Measurements from ENCODE around the gene SAAL1.

Gene SAAL1

DNA sequence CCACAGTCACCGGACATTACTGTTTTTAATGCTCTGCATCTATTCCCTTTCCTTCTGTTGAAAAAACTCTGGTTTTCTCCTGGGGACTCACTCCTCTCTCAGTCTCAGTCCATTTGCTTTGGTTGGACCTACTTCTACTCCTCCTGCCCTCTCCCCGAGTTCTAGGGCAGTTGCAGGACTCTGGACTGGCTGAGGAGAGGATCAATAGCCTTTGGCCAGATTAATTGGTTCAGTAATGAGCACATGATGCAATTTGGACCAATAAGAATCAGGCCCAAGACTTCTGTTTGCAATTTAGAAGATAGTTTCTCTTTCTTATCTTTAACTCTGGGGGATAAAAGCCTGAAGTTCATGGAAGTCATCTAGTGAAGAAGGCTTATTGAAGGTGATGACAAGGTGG lies 44.5 kb downstream of the SAAL1 start:
- DNase-seq (ENCODE audit: low spot score), result no peak
- Histone ChIP-seq H3K23ac (ENCODE audit: low read depth, low read length, poor library complexity) (no peak overlapping the region), H3K14ac (ENCODE audit: low read length) (no peak overlapping the region), H3K27me3 (ENCODE audit: control insufficient read depth in 3 of 3, insufficient read depth in 3 of 3, low read depth in 1 of 3, low read length in 3 of 3) (no peaks in the 10 kb centered on the region), H3K4me1 (ENCODE audit: control insufficient read depth in 2 of 2, insufficient read depth in 1 of 2, low read depth in 1 of 2, low read length in 2 of 2) (peaks cover 0 to 3% of the 10 kb centered on the region in 2 donors), H4K91ac (ENCODE audit: low read depth, low read length, poor library complexity) (no peak overlapping the region), H4K8ac (ENCODE audit: low read depth, low read length) (no peak overlapping the region), H3K9me3 (replicated peaks in 1 of 2; ENCODE audit: control insufficient read depth in 2 of 2, insufficient read depth in 1 of 2, low read depth in 1 of 2, low read length in 2 of 2) (no peaks in the 10 kb centered on the region), H2BK15ac (ENCODE audit: low read length) (no peak overlapping the region), H3K4ac (ENCODE audit: low read length) (no peak overlapping the region), H2BK5ac (ENCODE audit: low read length) (no peak overlapping the region), H2AFZ (ENCODE audit: low read length) (no peak overlapping the region), H2BK120ac (ENCODE audit: low read depth, low read length) (no peak overlapping the region), H3K79me1 (ENCODE audit: low read depth, low read length) (no peaks in the 10 kb centered on the region), H3K27ac (replicated peaks; ENCODE audit: low read length) (no peak overlapping the region), H3K4me3 (ENCODE audit: low read length in 2 of 2) (no peak overlapping the region), H2BK12ac (ENCODE audit: low read length) (no peak overlapping the region), H3K36me3 (replicated peaks in 1 of 2; ENCODE audit: control insufficient read depth in 2 of 2, insufficient read depth in 2 of 2, low read length in 2 of 2) (no peaks in the 10 kb centered on the region), H2AK5ac (ENCODE audit: low read depth, low read length) (no peak overlapping the region), H3K4me2 (ENCODE audit: insufficient read depth, low read length, poor library complexity, severe bottlenecking) (no peak overlapping the region), H3K18ac (ENCODE audit: low read length) (no peak overlapping the region), H3K9ac (ENCODE audit: low read depth, low read length, poor library complexity) (no peak overlapping the region)
- WGBS, 2 donors (ENCODE audit: extremely low coverage in 2 of 2, insufficient read length in 2 of 2, insufficient replicate concordance in 1 of 2), result no CpG with 5 or more reads among the region's 2 CpGs

DNA sequence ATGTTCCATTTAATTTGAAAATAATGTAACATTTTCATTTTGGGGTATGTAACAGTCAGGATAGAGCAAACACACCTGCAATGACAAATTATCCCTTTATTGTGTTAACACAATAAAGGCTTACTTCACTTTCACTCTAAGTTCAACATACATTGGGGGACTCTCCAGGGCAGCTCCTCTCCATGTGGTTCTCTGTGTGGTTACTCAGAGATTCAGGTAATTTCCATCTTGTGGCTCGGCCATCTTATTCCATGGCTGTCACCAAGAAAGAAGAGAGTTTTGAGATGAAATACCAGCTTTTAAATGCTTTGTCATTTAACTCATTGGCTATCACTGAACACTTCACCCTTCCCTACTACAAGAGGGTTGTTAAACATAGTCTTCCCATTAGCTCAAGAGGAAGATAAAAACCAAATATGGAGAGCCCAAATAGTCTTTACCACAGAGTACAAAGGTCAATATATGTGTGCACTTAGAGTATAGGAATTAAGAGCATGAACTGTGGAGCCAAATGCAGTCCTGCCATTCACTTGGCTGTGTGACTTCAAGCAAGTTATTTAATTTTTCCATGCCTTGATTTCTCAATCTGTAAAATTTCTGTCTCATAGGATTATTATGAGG lies 49.2 kb downstream of the SAAL1 start:
- H2BK12ac ChIP-seq (ENCODE audit: low read length), result no peak overlapping the region
- H4K91ac ChIP-seq (ENCODE audit: low read depth, low read length, poor library complexity), result no peak overlapping the region
- no peaks in the 10 kb centered on the region for H3K79me1 ChIP-seq (ENCODE audit: low read depth, low read length)
- no peak overlapping the region for H3K9ac ChIP-seq (ENCODE audit: low read depth, low read length, poor library complexity)
- no peak overlapping the region for H3K23ac ChIP-seq (ENCODE audit: low read depth, low read length, poor library complexity)
- H3K4me3 ChIP-seq (ENCODE audit: low read length in 2 of 2), result no peak overlapping the region
- H2AFZ ChIP-seq (ENCODE audit: low read length), result no peak overlapping the region
- no peak overlapping the region for H2BK5ac ChIP-seq (ENCODE audit: low read length)
- no CpG with 5 or more reads among the region's 1 CpG for WGBS, 2 donors (ENCODE audit: extremely low coverage in 2 of 2, insufficient read length in 2 of 2, insufficient replicate concordance in 1 of 2)
- H2BK15ac ChIP-seq (ENCODE audit: low read length), result no peak overlapping the region
- no peaks in the 10 kb centered on the region for H3K27me3 ChIP-seq (ENCODE audit: control insufficient read depth in 3 of 3, insufficient read depth in 3 of 3, low read depth in 1 of 3, low read length in 3 of 3)
- no peaks in the 10 kb centered on the region for H3K36me3 ChIP-seq (replicated peaks in 1 of 2; ENCODE audit: control insufficient read depth in 2 of 2, insufficient read depth in 2 of 2, low read length in 2 of 2)
- H3K14ac ChIP-seq (ENCODE audit: low read length), result no peak overlapping the region
- H3K27ac ChIP-seq (replicated peaks; ENCODE audit: low read length), result no peak overlapping the region
- H3K9me3 ChIP-seq (replicated peaks in 1 of 2; ENCODE audit: control insufficient read depth in 2 of 2, insufficient read depth in 1 of 2, low read depth in 1 of 2, low read length in 2 of 2), result no peaks in the 10 kb centered on the region
- H2AK5ac ChIP-seq (ENCODE audit: low read depth, low read length), result no peak overlapping the region
- DNase-seq (ENCODE audit: low spot score), result no peak
- H3K4me1 ChIP-seq (ENCODE audit: control insufficient read depth in 2 of 2, insufficient read depth in 1 of 2, low read depth in 1 of 2, low read length in 2 of 2), result no peaks in the 10 kb centered on the region
- no peak overlapping the region for H3K4me2 ChIP-seq (ENCODE audit: insufficient read depth, low read length, poor library complexity, severe bottlenecking)
- no peak overlapping the region for H3K4ac ChIP-seq (ENCODE audit: low read length)
- H4K8ac ChIP-seq (ENCODE audit: low read depth, low read length), result no peak overlapping the region
- H2BK120ac ChIP-seq (ENCODE audit: low read depth, low read length), result no peak overlapping the region
- no peak overlapping the region for H3K18ac ChIP-seq (ENCODE audit: low read length)

DNA sequence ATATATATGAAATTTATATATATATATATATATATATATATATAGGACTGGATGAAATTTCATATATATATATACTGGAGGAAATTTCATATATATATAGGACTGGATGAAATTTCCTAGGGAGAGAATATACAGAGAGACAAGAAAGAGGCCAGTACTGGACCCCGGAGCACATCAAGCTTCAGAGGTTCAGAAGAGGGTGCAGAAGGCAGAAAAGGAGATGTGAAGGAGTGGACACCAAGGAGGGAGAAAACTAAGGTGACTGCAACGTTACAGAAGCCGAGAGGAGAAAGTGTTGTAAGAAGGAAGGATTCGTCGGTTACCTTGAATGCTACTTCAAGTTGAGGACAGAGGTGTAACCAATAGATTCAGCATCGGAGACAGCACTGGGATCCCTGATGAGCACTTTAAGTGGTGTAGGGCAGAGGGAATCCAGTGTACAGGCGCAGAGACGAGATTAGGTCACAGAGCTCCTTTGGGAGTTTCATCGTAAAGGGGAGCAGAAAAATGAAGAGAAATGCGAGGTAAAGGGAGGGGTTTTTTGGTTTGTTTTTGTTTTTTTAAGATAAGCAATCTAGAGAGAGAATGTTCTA lies 51.3 kb downstream of the SAAL1 start:
- no peaks in the 10 kb centered on the region for H3K9me3 ChIP-seq (replicated peaks in 1 of 2; ENCODE audit: control insufficient read depth in 2 of 2, insufficient read depth in 1 of 2, low read depth in 1 of 2, low read length in 2 of 2)
- WGBS, 2 donors (ENCODE audit: extremely low coverage in 2 of 2, insufficient read length in 2 of 2, insufficient replicate concordance in 1 of 2), result 100% methylated on average over 2 of the region's 10 CpGs; no CpG with 5 or more reads in 1 of the 2 donors

DNA sequence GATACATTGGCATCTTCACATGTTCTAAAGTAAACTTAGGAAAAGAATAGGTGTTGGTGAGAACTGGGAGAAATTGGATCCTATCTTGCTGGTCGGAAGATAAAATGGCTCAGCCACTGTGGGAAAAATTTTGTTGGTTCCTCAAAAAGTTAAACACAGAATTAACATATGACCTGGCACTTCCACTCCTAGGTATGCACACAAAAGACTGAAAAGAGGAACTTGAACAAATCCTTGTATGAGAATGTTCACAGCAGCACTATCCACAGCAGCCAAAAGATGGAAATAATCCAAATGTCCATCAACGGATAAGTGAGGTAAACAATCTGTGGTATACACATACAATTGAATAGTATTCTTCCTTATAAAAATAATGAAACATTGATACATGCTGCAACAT lies 55.0 kb downstream of the SAAL1 start:
- no peak overlapping the region for H4K91ac ChIP-seq (ENCODE audit: low read depth, low read length, poor library complexity)
- no CpG with 5 or more reads among the region's 2 CpGs for WGBS, 2 donors (ENCODE audit: extremely low coverage in 2 of 2, insufficient read length in 2 of 2, insufficient replicate concordance in 1 of 2)
- no peak overlapping the region for H3K4ac ChIP-seq (ENCODE audit: low read length)
- no peak overlapping the region for H2BK120ac ChIP-seq (ENCODE audit: low read depth, low read length)
- no peak for DNase-seq (ENCODE audit: low spot score)
- no peak overlapping the region for H3K4me2 ChIP-seq (ENCODE audit: insufficient read depth, low read length, poor library complexity, severe bottlenecking)
- H3K14ac ChIP-seq (ENCODE audit: low read length), result no peak overlapping the region
- H3K79me1 ChIP-seq (ENCODE audit: low read depth, low read length), result no peaks in the 10 kb centered on the region
- H3K27ac ChIP-seq (replicated peaks; ENCODE audit: low read length), result no peak overlapping the region
- no peak overlapping the region for H2BK15ac ChIP-seq (ENCODE audit: low read length)
- no peaks in the 10 kb centered on the region for H3K36me3 ChIP-seq (replicated peaks in 1 of 2; ENCODE audit: control insufficient read depth in 2 of 2, insufficient read depth in 2 of 2, low read length in 2 of 2)
- H2AK5ac ChIP-seq (ENCODE audit: low read depth, low read length), result no peak overlapping the region
- H4K8ac ChIP-seq (ENCODE audit: low read depth, low read length), result no peak overlapping the region
- H3K27me3 ChIP-seq (ENCODE audit: control insufficient read depth in 3 of 3, insufficient read depth in 3 of 3, low read depth in 1 of 3, low read length in 3 of 3), result peaks cover 0 to 7% (median 2%) of the 10 kb centered on the region in 3 experiments
- no peak overlapping the region for H3K18ac ChIP-seq (ENCODE audit: low read length)
- no peak overlapping the region for H2BK5ac ChIP-seq (ENCODE audit: low read length)
- H3K23ac ChIP-seq (ENCODE audit: low read depth, low read length, poor library complexity), result no peak overlapping the region
- H3K4me1 ChIP-seq (ENCODE audit: control insufficient read depth in 2 of 2, insufficient read depth in 1 of 2, low read depth in 1 of 2, low read length in 2 of 2), result peaks cover 0 to 1% of the 10 kb centered on the region in 2 donors
- no peaks in the 10 kb centered on the region for H3K9me3 ChIP-seq (replicated peaks in 1 of 2; ENCODE audit: control insufficient read depth in 2 of 2, insufficient read depth in 1 of 2, low read depth in 1 of 2, low read length in 2 of 2)
- H3K4me3 ChIP-seq (ENCODE audit: low read length in 2 of 2), result no peak overlapping the region
- no peak overlapping the region for H3K9ac ChIP-seq (ENCODE audit: low read depth, low read length, poor library complexity)
- H2BK12ac ChIP-seq (ENCODE audit: low read length), result no peak overlapping the region
- H2AFZ ChIP-seq (ENCODE audit: low read length), result no peak overlapping the region

More for the DNA sequence above, 51.3 kb downstream of the SAAL1 start:
- no peaks in the 10 kb centered on the region for H3K79me1 ChIP-seq (ENCODE audit: low read depth, low read length)
- H2AFZ ChIP-seq (ENCODE audit: low read length), result no peak overlapping the region
- H2BK15ac ChIP-seq (ENCODE audit: low read length), result no peak overlapping the region
- no peak overlapping the region for H2BK12ac ChIP-seq (ENCODE audit: low read length)
- H3K27me3 ChIP-seq (ENCODE audit: control insufficient read depth in 3 of 3, insufficient read depth in 3 of 3, low read depth in 1 of 3, low read length in 3 of 3), result no peaks in the 10 kb centered on the region
- no peak overlapping the region for H2BK120ac ChIP-seq (ENCODE audit: low read depth, low read length)
- no peak overlapping the region for H4K91ac ChIP-seq (ENCODE audit: low read depth, low read length, poor library complexity)
- no peak overlapping the region for H3K4ac ChIP-seq (ENCODE audit: low read length)
- H3K4me3 ChIP-seq (ENCODE audit: low read length in 2 of 2), result no peak overlapping the region
- H3K14ac ChIP-seq (ENCODE audit: low read length), result no peak overlapping the region
- no peak for DNase-seq (ENCODE audit: low spot score)
- no peak overlapping the region for H3K27ac ChIP-seq (replicated peaks; ENCODE audit: low read length)
- no peak overlapping the region for H3K4me2 ChIP-seq (ENCODE audit: insufficient read depth, low read length, poor library complexity, severe bottlenecking)
- H2AK5ac ChIP-seq (ENCODE audit: low read depth, low read length), result no peak overlapping the region
- H3K23ac ChIP-seq (ENCODE audit: low read depth, low read length, poor library complexity), result no peak overlapping the region
- no peak overlapping the region for H3K18ac ChIP-seq (ENCODE audit: low read length)
- no peak overlapping the region for H3K9ac ChIP-seq (ENCODE audit: low read depth, low read length, poor library complexity)
- H4K8ac ChIP-seq (ENCODE audit: low read depth, low read length), result no peak overlapping the region
- no peak overlapping the region for H2BK5ac ChIP-seq (ENCODE audit: low read length)
- H3K36me3 ChIP-seq (replicated peaks in 1 of 2; ENCODE audit: control insufficient read depth in 2 of 2, insufficient read depth in 2 of 2, low read length in 2 of 2), result no peaks in the 10 kb centered on the region
- H3K4me1 ChIP-seq (ENCODE audit: control insufficient read depth in 2 of 2, insufficient read depth in 1 of 2, low read depth in 1 of 2, low read length in 2 of 2), result no peaks in the 10 kb centered on the region
